Measurements from ENCODE around the gene SLC9A8.
"Not testable (repeated sequence)": the region's sequence is repeated elsewhere in the genome, so short reads cannot be mapped to it uniquely, and the experiment has no call there.

Gene SLC9A8

GRCh38 chr20:49798718-49799117, 13.9 kb upstream of the SLC9A8 start:
- TF ChIP-seq ZFX (IDR thresholded peaks at IDR 0.05; ENCODE audit: borderline replicate concordance) (no peak), CTCF (IDR thresholded peaks at IDR 0.05) (no peak)

GRCh38 chr20:49799698-49800097, 12.9 kb upstream of the SLC9A8 start:
- TF ChIP-seq ZFX (IDR thresholded peaks at IDR 0.05; ENCODE audit: borderline replicate concordance) (no peak), CTCF (IDR thresholded peaks at IDR 0.05) (no peak)
- no peak overlapping the region for H3K27ac ChIP-seq

More at GRCh38 chr20:49798718-49799117, 13.9 kb upstream of the SLC9A8 start:
- no peak overlapping the region for H3K27ac ChIP-seq

GRCh38 chr20:49803418-49803817, 9.2 kb upstream of the SLC9A8 start:
- TF ChIP-seq ZFX (IDR thresholded peaks at IDR 0.05; ENCODE audit: borderline replicate concordance) (no peak), CTCF (IDR thresholded peaks at IDR 0.05) (no peak)
- no peak overlapping the region for H3K27ac ChIP-seq

DNA sequence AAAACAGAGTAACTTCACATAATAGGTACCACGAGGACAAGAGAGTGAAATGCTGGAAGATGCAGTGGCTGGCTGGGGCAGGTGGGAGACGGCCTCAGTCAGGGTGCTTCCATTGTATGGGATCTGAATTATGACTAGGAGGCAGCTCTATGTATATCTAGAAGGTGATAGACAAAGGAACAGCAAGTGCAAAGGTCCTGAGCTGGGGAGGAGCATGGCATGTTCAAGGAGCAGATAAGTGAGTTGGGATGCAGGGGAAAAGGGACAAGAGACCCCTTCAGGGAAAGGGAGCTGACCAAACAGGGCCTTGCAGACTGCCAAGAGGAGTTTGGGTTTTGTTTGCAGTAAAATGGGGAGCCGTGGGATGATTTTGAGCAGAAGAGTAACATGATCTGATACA, 8.3 kb upstream of the SLC9A8 start:
- TF ChIP-seq CTCF (IDR thresholded peaks at IDR 0.05), result no peak
- no peak for TF ChIP-seq ZFX (IDR thresholded peaks at IDR 0.05; ENCODE audit: borderline replicate concordance)
- H3K27ac ChIP-seq, result no peak overlapping the region

GRCh38 chr20:49805224-49805876, 7.3 kb upstream of the SLC9A8 start:
- not testable (repeated sequence) for H3K27ac ChIP-seq

GRCh38 chr20:49808753-49809152, 3.9 kb upstream of the SLC9A8 start:
- no peak overlapping the region for H3K27ac ChIP-seq
- TF ChIP-seq CTCF (IDR thresholded peaks at IDR 0.05) (no peak), ZFX (IDR thresholded peaks at IDR 0.05; ENCODE audit: borderline replicate concordance) (no peak)

DNA sequence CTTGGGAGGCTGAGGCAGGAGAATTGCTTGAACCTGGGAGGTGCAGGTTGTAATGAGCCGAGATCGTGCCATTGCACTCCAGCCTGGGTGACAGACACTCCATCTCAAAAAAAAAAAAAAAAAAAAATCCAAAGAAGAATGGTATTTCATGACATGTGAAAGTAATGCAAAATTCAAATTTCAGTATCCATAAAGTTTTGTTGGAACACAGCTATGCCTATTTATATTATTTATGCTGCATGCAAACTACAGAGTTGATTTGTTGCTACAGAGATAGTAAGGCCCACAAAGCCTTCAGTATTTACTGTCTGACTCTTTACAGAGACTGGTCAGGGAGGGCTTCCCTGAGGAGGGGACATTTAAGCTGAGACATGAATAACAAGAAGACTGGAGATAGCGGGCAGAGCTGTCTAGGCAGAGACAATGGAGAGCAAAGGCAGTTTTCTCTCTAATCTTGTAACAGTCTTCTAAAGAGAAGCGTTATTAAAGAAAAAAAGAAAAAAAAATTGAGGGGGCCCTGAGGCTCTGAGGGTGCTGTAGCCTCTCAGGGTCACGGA, 2.7 kb upstream of the SLC9A8 start:
- no peak overlapping the region for H3K27ac ChIP-seq
- TF ChIP-seq ZFX (IDR thresholded peaks at IDR 0.05; ENCODE audit: borderline replicate concordance), result no peak
- no peak for TF ChIP-seq CTCF (IDR thresholded peaks at IDR 0.05)
